DMS114 treated with DMSO at 0.1 percent for 48 hours (cell line): ENCODE data around the gene ARHGAP4.

Experiments used
- DNase-seq: peaks from one replicate; lab custom pipeline; 2025; ENCODE audit not compliant: unreplicated experiment; lab: John Stamatoyannopoulos, UW

ARHGAP4 gene

GRCh38 chrX:153882557-153882956 is 43.5 kb downstream of the ARHGAP4 start:
- DNase-seq: no peak

DNA sequence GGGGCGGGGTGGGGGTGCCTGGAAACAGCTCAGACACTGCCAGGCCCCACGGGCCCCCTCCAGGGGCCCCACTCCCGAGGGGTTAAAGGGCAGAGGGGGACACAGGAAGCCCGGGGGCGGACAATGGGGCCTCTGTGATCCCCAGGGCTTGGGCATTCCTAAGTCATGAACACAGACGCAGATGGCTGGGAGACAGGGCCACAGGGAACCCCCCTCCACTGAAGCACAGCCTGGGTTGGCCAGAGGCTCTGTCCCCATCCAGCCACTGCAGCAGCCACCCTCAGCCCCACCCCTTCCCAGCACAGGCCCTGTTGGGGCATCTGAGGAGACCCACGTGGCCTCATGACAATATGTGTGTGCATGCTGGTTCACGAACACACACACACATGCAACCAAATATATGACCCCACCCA is 44.0 kb downstream of the ARHGAP4 start:
- no peak for DNase-seq

DNA sequence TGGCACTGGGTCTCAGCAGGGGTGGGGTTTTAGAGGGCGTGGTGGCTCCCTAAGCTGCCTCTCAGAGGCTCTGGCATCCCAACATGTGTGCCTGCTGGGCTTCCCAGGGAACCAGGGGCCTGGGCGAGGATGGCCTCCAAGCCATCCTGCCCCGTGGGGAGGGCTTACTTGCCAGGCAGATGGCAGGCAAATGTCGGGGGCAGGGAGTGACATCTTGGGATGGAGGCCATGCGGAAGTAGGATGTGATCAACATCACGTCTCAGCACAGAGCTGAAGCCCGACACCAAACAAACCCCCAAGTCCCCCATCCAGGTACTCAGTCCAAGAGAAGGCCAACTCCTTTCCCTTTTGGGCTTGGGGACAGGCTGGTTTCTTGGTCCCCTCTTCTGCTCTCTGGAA is 44.8 kb downstream of the ARHGAP4 start:
- no peak for DNase-seq

- DNase-seq: no peak
Measured at GRCh38 chrX:153880440-153880815, 45.6 kb downstream of the ARHGAP4 start.

DNA sequence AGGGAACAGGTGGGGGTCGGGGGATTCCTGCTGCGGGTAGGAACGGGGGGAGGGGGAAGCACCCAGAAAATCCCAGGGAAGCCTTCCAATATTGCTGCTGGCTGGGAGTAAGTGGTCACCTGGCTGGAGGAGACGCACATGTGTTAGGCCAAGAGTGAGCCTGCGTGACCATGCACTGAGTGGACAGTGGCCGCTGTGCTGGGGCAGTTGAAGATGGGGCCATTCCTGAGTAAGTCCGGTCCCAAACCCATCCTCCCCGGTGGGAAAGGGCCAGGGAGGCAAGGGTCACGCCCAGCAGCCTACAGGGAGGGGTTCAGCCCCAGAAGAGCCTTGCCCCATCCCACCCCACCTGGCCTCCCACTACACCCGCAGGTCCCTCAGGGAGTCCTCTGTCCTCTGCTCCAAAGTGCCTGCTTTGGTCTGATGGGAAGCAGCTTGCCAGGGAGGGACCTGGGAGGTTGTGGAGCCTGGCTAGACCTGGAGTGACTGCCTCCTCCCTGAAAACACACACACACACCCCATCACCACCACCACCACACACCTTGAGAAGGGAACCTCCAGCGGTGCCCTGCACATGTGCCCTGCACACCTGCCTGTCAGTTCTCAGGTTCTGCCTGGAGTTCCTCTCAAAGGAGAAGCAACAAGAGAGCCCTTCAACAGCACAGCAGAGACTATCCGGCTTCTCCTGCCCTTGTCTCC is 46.2 kb downstream of the ARHGAP4 start:
- DNase-seq: no peak

DNA sequence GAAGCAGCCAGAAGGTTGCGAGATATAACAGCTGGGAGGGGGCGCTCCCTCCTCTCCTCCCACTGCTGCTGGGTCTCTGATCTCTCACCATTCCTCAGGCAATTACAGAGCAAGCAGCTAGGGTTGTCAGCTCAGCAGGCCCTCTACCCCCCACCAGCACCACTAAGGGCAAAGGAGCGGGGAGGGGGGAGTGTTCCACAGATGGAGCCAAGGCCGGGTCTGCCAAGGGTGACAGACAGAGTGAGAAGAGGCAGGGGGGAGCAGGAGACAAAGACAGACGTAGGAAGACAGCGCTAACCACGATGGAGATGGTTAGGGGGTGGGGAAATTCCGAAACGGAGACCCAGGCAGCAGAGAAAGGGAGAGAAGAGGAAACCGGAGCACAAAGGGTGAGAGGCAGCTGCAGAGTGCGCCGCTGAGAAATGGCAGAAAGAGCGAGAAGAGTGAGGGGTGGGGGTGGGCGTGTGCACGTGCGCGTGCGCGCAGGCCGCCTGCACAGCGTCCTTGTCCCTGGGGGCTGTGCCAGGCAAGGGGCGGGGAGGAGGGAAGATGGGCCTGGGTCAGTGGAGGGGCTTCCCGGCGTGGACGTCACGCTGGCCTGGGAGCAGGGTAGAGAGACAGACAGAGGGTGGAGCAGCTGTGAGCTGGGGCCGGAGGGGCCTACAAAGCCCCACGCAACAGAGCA is 47.0 kb downstream of the ARHGAP4 start:
- no peak for DNase-seq

DNA sequence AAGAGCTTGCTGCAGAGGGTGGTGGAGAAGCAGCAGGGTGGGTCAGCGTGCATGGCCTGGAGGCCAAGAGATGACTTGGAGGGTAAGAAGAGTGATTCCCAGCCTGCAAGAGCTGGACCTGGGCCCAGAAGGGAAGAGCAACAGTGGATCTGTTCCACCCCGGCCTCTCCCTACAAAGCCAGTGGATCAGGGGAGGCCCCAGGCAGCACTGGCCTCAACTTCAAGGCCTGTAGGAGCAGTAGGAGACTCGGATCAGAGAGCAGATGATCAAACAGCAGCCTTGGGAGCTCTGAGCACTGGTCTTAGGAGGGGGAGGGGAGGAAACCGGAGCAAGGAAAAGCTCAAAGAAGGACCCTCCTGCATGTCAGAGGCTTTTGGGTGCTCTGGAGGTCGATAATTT is 47.7 kb downstream of the ARHGAP4 start:
- no peak for DNase-seq

- DNase-seq: no peak
Measured at GRCh38 chrX:153877571-153878261, 48.3 kb downstream of the ARHGAP4 start.

DNA sequence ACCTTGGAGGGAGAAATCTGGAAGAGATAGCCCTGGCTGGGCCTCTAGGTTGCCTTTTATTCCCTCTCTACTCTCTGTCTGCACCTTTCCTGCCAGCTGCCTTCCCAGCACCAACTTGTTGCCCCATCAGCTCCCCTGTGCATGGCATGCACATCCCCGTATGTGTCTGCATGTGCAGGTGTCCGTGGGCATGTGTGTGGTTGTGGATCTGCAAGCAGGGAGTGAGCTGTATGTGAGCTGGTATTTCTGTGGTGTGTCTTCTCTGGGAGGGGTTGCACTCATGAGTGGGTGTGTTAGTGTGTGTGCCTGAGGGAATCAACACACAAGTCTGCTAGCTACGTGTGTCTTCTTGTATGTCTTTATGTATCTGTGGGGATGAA is 50.0 kb downstream of the ARHGAP4 start:
- DNase-seq: no peak

GRCh38 chrX:153875391-153876111 is 50.5 kb downstream of the ARHGAP4 start:
- no peak for DNase-seq

GRCh38 chrX:153874366-153875125 is 51.5 kb downstream of the ARHGAP4 start:
- no peak for DNase-seq

GRCh38 chrX:153874085-153874365 is 52.0 kb downstream of the ARHGAP4 start:
- no peak for DNase-seq

DNA sequence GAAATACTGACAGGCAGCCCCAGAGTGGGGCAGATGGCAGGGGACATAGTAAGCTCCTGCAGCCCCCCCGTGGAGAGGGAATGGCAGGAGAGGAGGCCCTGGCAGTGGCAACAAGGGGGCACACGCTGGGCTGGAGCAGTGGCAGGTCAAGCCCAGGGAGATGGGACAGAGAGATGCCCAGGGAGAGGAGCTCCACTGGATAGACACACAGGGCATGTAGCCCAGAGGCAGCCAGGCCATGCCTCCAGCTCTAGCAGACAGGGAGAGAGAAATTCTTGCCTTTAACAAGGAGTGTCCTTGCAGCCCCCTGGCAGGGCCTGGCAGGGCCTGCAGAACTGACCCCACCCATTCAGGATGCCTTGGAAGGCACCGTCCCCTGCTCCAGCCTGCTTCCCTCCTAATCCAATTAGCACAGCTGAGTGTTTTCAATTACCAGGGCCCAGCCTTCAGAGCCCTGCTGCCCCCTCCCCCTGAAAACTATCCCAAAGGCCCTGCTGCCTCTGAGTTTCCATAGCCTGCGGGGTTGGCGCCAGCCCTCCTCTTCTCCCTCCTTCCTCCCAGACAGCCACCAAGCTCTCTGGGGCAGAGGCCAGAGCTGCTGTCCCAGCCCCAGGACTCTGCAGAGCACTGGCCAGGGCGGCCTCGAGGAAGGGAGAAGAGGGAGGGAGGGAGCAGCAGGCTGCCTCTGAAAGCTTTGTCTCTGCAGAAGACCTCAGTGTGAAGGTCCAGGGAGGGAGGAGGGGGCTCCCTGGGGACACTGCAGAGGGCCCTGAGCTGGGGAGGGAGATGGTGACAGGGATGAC is 52.6 kb downstream of the ARHGAP4 start:
- no peak for DNase-seq

- DNase-seq: no peak
Measured at GRCh38 chrX:153871946-153872878, 53.9 kb downstream of the ARHGAP4 start.

DNA sequence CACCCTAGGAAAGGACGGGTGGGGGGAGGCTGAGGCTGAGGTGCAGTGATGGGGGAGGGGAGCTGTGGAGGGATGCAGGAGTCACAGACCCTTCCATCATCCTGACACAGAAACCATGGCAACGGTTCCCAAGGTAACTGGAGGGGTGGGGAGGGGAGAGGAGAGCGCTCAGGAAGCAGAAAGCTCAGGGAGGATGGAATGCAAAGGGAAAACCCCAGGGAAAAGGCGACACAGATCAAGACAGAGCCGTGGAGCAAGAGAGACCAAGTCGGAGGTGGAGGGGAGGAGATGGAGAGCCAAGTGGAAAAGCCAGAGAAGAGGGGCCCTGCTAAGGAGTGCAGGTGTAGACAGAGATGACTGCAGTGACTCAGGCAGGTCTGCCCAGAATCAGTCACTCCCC is 54.6 kb downstream of the ARHGAP4 start:
- no peak for DNase-seq

- DNase-seq: no peak
Measured at GRCh38 chrX:153870791-153871360, 55.2 kb downstream of the ARHGAP4 start.

- no peak for DNase-seq
Measured at GRCh38 chrX:153870288-153870690, 55.8 kb downstream of the ARHGAP4 start.

GRCh38 chrX:153869473-153870287 is 56.4 kb downstream of the ARHGAP4 start:
- no peak for DNase-seq
